Measurements from ENCODE around the gene DCP2. TPM values are rescaled to one million over a fixed set of nuclear protein-coding genes. Genes with fewer than 3 reads are reported as not detected.

DCP2 gene
- total RNA-seq: 62.5 and 69.7 TPM in 2 replicates

GRCh38 chr5:112976432-112977309 lies at the start of gene DCP2:
Gene DCP2 (plus strand): TSS chr5:112976798. CDS start chr5:112976934, 136 bp downstream.

Other genes starting within 250 kb of the DCP2 start
- gene APC, start 238.9 kb upstream of the DCP2 start, total RNA-seq: 77.8 and 82.8 TPM in 2 replicates
- 78.3 and 97.2 TPM in 2 replicates for gene SRP19, start 115.5 kb upstream of the DCP2 start, total RNA-seq
- gene REEP5, start 54.6 kb upstream of the DCP2 start, total RNA-seq: 52.7 and 58.0 TPM in 2 replicates

Measured in thoracic aorta endothelial cell (primary cell).